GM10847 (cell line): ENCODE measurements around the gene LIMS2.

Source experiments
- POLR2A ChIP-seq: IDR thresholded peaks from 2 replicates; pipeline ENCODE4 v1.6.1; 2011; ENCODE audit not compliant: insufficient read length; ENCODE audit errors: extremely low read depth

The LIMS2 gene

GRCh38 chr2:127641846-127642507, 33.4 kb downstream of the LIMS2 start:
- no peak for TF ChIP-seq POLR2A

- TF ChIP-seq POLR2A: no peak
Observed at GRCh38 chr2:127641133-127641532, 34.2 kb downstream of the LIMS2 start.

GRCh38 chr2:127640082-127641072, 35.0 kb downstream of the LIMS2 start:
- no peak for TF ChIP-seq POLR2A

GRCh38 chr2:127639111-127639474, 36.2 kb downstream of the LIMS2 start:
- no peak for TF ChIP-seq POLR2A

- no peak for TF ChIP-seq POLR2A
Observed at GRCh38 chr2:127638361-127639110, 36.8 kb downstream of the LIMS2 start.

GRCh38 chr2:127637725-127638252, 37.5 kb downstream of the LIMS2 start:
- TF ChIP-seq POLR2A: no peak

GRCh38 chr2:127637236-127637630, 38.1 kb downstream of the LIMS2 start:
- no peak for TF ChIP-seq POLR2A

- TF ChIP-seq POLR2A: no peak
Observed at GRCh38 chr2:127636248-127637235, 38.8 kb downstream of the LIMS2 start.

GRCh38 chr2:127635380-127636237, 39.7 kb downstream of the LIMS2 start:
- TF ChIP-seq POLR2A: no peak

GRCh38 chr2:127634626-127635379, 40.5 kb downstream of the LIMS2 start:
- no peak for TF ChIP-seq POLR2A

- TF ChIP-seq POLR2A: no peak
Observed at GRCh38 chr2:127634066-127634617, 41.2 kb downstream of the LIMS2 start.

GRCh38 chr2:127633556-127634065, 41.7 kb downstream of the LIMS2 start:
- TF ChIP-seq POLR2A: no peak
